ENCODE measurements around the gene RASGRP1. TPM values are rescaled to one million over a fixed set of nuclear protein-coding genes. Genes with fewer than 3 reads are reported as not detected.
A peak's percentile ranks its signal among the peaks of the same experiment; 100 is the strongest.

The RASGRP1 gene
- total RNA-seq, 1 donor from 2014 or later = 3.5 TPM

DNA sequence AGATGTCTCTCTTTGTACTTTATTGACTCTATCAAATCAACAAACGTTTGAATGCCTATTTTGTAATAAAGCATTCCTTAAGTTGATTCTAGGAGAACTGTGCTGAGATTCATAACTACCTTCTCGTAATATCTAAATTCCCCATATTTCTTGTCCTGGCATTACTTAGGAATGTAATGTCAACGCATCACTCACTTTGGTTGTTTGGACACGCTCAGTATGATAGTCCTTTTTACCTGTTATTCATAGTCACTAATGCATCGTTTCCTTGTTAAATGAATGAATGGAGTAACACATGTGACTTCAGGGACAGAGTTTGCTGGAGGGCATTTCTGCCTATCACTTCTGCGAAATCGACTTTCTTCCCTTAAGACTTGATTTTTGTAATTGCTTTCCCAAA is 44.1 kb upstream of the RASGRP1 start:
- TF ChIP-seq, protein P1, sequence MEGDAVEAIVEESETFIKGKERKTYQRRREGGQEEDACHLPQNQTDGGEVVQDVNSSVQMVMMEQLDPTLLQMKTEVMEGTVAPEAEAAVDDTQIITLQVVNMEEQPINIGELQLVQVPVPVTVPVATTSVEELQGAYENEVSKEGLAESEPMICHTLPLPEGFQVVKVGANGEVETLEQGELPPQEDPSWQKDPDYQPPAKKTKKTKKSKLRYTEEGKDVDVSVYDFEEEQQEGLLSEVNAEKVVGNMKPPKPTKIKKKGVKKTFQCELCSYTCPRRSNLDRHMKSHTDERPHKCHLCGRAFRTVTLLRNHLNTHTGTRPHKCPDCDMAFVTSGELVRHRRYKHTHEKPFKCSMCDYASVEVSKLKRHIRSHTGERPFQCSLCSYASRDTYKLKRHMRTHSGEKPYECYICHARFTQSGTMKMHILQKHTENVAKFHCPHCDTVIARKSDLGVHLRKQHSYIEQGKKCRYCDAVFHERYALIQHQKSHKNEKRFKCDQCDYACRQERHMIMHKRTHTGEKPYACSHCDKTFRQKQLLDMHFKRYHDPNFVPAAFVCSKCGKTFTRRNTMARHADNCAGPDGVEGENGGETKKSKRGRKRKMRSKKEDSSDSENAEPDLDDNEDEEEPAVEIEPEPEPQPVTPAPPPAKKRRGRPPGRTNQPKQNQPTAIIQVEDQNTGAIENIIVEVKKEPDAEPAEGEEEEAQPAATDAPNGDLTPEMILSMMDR (conservative IDR thresholded peaks at IDR 0.05; ENCODE audit: low read depth, low read length) = no peak
- no peak for DNase-seq (ENCODE audit: low read depth)
- no peak overlapping the region for H3K4me3 ChIP-seq (ENCODE audit: low read depth, low read length)

DNA sequence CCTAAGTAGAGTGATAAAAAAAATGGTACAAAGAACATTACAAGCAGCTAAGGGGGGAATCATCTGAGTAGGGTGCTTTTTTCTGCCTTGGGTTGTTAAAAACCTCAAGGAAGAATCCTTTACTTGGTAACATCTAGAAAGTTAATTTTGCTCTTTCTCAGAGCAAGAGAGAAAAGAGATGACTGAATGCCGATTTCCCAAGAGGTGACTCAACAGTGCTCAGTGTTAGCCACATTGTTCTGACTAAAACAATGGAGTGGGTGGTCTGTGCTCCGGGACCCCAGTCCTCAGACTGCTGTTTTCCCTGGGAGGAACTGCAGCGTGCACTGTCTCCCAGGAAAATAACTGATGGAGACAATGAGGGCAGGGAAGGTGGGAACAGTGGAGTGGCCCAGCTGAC is 41.1 kb upstream of the RASGRP1 start:
- DNase-seq (ENCODE audit: low read depth) = no peak
- TF ChIP-seq, protein P1 (conservative IDR thresholded peaks at IDR 0.05; ENCODE audit: low read depth, low read length) = no peak
- H3K4me3 ChIP-seq (ENCODE audit: low read depth, low read length) = no peak overlapping the region

- no peak overlapping the region for H3K4me3 ChIP-seq (ENCODE audit: low read depth, low read length)
- no peak for DNase-seq (ENCODE audit: low read depth)
- TF ChIP-seq, protein P1 (conservative IDR thresholded peaks at IDR 0.05; ENCODE audit: low read depth, low read length) = no peak
These were observed 39.1 kb upstream of the RASGRP1 start for GRCh38 chr15:38603672-38604071.

GRCh38 chr15:38602910-38603670 is 38.5 kb upstream of the RASGRP1 start:
- no peak overlapping the region for H3K4me3 ChIP-seq (ENCODE audit: low read depth, low read length)
- TF ChIP-seq, protein P1 (conservative IDR thresholded peaks at IDR 0.05; ENCODE audit: low read depth, low read length) = no peak
- no peak for DNase-seq (ENCODE audit: low read depth)

GRCh38 chr15:38600236-38600635 is 35.6 kb upstream of the RASGRP1 start:
- TF ChIP-seq, protein P1 (conservative IDR thresholded peaks at IDR 0.05; ENCODE audit: low read depth, low read length) = no peak
- no peak overlapping the region for H3K4me3 ChIP-seq (ENCODE audit: low read depth, low read length)
- DNase-seq (ENCODE audit: low read depth) = no peak

DNA sequence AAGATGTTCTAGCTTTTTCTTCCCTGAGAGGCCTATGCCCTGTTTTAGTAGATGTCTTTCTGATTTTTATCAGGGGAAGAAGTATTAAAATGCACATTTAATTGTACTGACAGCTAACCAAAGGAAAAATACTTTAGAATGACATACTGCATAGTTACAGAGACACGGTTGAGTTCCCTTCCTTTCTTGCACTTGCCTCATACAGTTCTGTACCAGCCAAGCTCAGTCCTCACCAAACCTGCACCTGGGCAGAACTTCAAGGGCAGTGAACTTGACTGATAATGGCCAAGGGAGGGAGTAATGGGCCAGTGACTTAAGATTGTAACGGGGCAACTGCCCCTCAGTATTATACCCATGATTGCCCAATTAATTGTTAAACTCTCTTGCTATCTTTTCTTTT is 34.1 kb upstream of the RASGRP1 start:
- no peak overlapping the region for H3K4me3 ChIP-seq (ENCODE audit: low read depth, low read length)
- DNase-seq (ENCODE audit: low read depth) = peak; percentile 9
- TF ChIP-seq, protein P1 (conservative IDR thresholded peaks at IDR 0.05; ENCODE audit: low read depth, low read length) = no peak

- no peak for DNase-seq (ENCODE audit: low read depth)
- H3K4me3 ChIP-seq (ENCODE audit: low read depth, low read length) = no peak overlapping the region
- TF ChIP-seq, protein P1 (conservative IDR thresholded peaks at IDR 0.05; ENCODE audit: low read depth, low read length) = no peak
These were observed 32.7 kb upstream of the RASGRP1 start for GRCh38 chr15:38597219-38597800.

Data from epithelial cell of proximal tubule (primary cell).